ENCODE measurements around the gene NEURL3. TPM values are rescaled to one million over a fixed set of nuclear protein-coding genes. Genes with fewer than 3 reads are reported as not detected.

The NEURL3 gene
- total RNA-seq, 3 donors from 2014 or later, result 2.1 to 5.2 (median 2.3) TPM

DNA sequence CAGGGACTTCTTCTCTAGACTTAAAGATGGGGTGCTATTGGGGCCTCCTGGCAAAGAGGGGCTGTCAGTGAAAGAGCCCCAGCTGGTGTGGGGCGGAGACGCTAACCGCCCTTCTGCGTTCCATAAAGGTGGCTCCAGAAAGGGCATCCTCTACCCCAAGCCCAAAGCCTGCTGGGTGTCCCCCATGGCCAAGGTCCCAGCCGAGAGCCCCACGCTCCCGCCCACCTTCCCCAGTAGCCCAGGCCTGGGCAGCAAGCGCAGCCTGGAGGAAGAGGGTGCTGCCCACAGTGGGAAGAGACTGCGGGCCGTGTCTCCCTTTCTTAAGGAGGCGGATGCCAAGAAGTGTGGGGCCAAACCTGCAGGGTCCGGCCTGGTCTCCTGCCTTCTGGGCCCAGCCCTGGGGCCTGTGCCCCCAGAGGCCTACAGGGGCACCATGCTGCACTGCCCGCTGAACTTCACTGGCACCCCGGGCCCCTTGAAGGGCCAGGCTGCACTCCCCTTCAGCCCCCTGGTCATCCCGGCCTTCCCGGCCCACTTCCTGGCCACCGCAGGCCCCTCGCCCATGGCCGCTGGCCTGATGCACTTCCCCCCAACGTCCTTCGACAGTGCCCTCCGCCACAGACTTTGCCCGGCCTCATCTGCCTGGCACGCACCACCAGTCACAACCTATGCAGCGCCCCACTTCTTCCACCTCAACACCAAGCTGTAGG is 46.6 kb upstream of the NEURL3 start:
- no peak for ATAC-seq
- H3K36me3 ChIP-seq (ENCODE audit: low read depth), result no peaks in the 10 kb centered on the region

DNA sequence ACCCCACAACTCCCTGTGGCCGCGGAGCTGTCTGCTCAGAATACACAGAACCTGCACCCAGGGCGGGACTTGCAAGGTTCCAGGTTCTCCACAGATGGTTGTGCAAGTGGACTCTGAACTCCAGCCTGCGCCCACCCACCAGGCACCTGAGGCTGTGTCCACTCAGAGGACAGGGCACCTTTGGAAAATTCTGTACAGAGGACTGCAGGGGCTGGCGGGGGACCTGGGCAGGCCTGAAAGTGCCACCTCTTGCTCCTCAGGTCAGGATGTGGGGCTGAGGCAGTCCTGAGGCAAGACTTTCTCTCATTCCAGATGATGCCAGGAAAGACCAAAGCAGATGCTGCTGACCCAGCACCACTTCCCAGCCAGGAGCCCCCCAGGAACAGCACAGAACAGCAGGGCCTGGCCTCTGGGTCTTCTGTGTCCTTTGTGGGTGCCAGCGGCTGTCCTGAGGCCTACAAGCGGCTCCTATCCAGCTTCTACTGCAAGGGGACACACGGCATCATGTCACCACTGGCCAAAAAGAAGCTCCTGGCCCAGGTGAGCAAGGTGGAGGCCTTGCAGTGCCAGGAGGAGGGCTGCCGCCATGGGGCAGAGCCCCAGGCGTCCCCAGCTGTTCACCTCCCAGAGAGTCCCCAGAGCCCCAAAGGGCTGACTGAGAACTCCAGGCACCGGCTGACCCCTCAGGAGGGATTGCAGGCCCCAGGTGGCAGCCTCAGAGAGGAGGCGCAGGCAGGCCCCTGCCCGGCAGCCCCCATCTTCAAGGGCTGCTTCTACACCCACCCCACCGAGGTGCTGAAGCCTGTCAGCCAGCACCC is 45.8 kb upstream of the NEURL3 start:
- TF ChIP-seq, protein P1, sequence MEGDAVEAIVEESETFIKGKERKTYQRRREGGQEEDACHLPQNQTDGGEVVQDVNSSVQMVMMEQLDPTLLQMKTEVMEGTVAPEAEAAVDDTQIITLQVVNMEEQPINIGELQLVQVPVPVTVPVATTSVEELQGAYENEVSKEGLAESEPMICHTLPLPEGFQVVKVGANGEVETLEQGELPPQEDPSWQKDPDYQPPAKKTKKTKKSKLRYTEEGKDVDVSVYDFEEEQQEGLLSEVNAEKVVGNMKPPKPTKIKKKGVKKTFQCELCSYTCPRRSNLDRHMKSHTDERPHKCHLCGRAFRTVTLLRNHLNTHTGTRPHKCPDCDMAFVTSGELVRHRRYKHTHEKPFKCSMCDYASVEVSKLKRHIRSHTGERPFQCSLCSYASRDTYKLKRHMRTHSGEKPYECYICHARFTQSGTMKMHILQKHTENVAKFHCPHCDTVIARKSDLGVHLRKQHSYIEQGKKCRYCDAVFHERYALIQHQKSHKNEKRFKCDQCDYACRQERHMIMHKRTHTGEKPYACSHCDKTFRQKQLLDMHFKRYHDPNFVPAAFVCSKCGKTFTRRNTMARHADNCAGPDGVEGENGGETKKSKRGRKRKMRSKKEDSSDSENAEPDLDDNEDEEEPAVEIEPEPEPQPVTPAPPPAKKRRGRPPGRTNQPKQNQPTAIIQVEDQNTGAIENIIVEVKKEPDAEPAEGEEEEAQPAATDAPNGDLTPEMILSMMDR (IDR thresholded peaks at IDR 0.05), result no peak
- no peaks in the 10 kb centered on the region for H3K9me3 ChIP-seq
- ATAC-seq (no peak), DNase-seq (no peak)
- no peak overlapping the region for H3K4me3 ChIP-seq
- intact Hi-C loops (cut with DNase I, micrococcal nuclease), result no loop called here
- H3K4me1 ChIP-seq (ENCODE audit: low read depth), result peaks cover 9% of the 10 kb centered on the region
- no peaks in the 10 kb centered on the region for H3K36me3 ChIP-seq (ENCODE audit: low read depth)

More for the DNA sequence above, 46.6 kb upstream of the NEURL3 start:
- Histone ChIP-seq H3K4me3 (no peak overlapping the region), H3K4me1 (ENCODE audit: low read depth) (peaks cover 12% of the 10 kb centered on the region), H3K9me3 (no peaks in the 10 kb centered on the region)
- TF ChIP-seq, protein P1 (IDR thresholded peaks at IDR 0.05), result no peak
- intact Hi-C loops (cut with DNase I, micrococcal nuclease), result no loop called here
- no peak for DNase-seq

DNA sequence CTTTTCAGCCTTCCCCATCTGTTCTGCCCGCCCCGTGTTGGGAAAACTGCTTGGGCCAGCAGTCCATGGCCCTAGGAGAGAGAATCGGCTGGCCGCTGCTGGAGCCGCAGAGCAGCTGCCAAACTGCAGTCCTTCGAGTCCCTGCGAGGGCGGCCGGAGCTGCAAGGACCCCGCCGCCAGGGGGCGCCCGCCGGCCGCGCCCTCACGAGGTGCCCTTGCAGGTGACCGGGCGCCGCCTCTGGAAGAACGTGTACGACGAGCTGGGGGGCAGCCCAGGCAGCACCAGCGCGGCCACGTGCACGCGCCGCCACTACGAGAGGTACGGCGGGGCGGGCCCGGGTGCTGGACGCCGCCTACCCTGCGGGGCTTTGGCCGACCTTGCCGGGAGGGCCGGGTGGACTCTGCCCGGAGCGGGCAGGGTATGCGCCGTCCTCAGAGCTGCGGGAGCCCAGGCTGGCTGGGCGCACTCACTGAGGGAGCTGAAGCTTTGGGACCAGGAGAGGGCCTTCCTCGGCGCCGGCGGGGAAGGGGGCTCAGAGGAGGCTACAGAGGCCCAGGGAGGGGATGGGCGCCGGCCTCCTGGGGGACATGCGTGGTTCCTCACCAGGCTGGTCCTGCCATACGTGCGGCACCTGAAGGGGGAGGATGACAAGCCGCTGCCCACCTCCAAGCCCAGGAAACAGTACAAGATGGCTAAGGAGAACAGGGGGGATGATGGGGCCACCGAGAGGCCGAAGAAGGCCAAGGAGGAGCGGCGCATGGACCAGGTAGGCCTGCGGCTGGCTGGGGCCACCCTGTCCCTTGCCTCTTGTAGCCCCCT is 45.0 kb upstream of the NEURL3 start:
- DNase-seq (peak in 2 of 3 donors; percentile 78 to 81), ATAC-seq (peak; percentile 83)
- TF ChIP-seq, protein P1 (IDR thresholded peaks at IDR 0.05), result peak; percentile 29
- Histone ChIP-seq H3K9me3 (no peaks in the 10 kb centered on the region), H3K36me3 (ENCODE audit: low read depth) (no peaks in the 10 kb centered on the region), H3K4me1 (ENCODE audit: low read depth) (peaks cover 9% of the 10 kb centered on the region), H3K4me3 (no peak overlapping the region)
- intact Hi-C loops (cut with DNase I, micrococcal nuclease), result loop anchor here in 1 of 2 donors (5.0 kb wide), 1 partner anchor 38 kb away; no protein-coding TSS in a partner anchor

DNA sequence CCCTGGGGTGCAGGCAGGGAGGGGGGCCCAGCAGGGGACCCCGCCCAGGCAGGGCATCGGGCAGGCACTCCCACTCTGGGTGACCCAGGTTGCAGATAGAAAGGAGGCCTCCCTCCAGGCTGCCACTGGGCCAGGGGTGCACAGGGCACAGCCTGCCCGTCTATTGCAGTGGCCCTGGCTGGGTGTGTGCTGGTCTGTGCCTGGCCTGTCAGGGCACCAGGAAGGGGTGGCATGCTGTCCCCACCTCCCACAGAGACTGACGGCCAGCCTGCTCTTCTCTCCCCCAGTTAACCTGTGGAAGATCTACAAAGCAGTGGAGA is 44.3 kb upstream of the NEURL3 start:
- TF ChIP-seq, protein P1 (IDR thresholded peaks at IDR 0.05), result no peak
- ATAC-seq (no peak), DNase-seq (peak in 1 of 3 donors; percentile 33)
- Histone ChIP-seq H3K4me3 (no peak overlapping the region), H3K36me3 (ENCODE audit: low read depth) (no peaks in the 10 kb centered on the region), H3K4me1 (ENCODE audit: low read depth) (peaks cover 6% of the 10 kb centered on the region), H3K9me3 (no peaks in the 10 kb centered on the region)
- intact Hi-C loops (cut with DNase I, micrococcal nuclease), result loop anchor here in 1 of 2 donors (5.0 kb wide), 1 partner anchor 37 kb away; no protein-coding TSS in a partner anchor
